HG02970 (cell line): ENCODE results near the gene PLXNA3.

Experiments
- ATAC-seq: cut with Tn5 transposase; IDR thresholded peaks from one replicate; pipeline ENCODE4 v1.9.1; 2021; ENCODE audit warnings: mild to moderate bottlenecking, moderate library complexity, moderate number of reproducible peaks; ENCODE audit not compliant: unreplicated experiment, low FRiP score

PLXNA3 gene

GRCh38 chrX:154434394-154435168 lies 23.5 kb upstream of the PLXNA3 start:
- no peak for ATAC-seq

- ATAC-seq: no peak
These were observed 22.8 kb upstream of the PLXNA3 start for GRCh38 chrX:154435171-154435733.

- ATAC-seq: peak; percentile 26
These were observed 21.6 kb upstream of the PLXNA3 start for GRCh38 chrX:154436374-154436982.

GRCh38 chrX:154436983-154437752 lies 20.9 kb upstream of the PLXNA3 start, which contains the start of gene GDI1:
Gene GDI1, plus strand, starts transcription at chrX:154437154. Its CDS starts 101 bp downstream, at chrX:154437255.
- peak; percentile 44 for ATAC-seq

GRCh38 chrX:154437971-154438893 lies 19.8 kb upstream of the PLXNA3 start:
- ATAC-seq: no peak

- ATAC-seq: no peak
These were observed 18.2 kb upstream of the PLXNA3 start for GRCh38 chrX:154439841-154440240.

GRCh38 chrX:154440623-154441357 lies 17.3 kb upstream of the PLXNA3 start:
- ATAC-seq: no peak

- no peak for ATAC-seq
These were observed 16.5 kb upstream of the PLXNA3 start for GRCh38 chrX:154441564-154441963.

GRCh38 chrX:154441984-154442707 lies 15.9 kb upstream of the PLXNA3 start:
- no peak for ATAC-seq

- no peak for ATAC-seq
These were observed 14.6 kb upstream of the PLXNA3 start for GRCh38 chrX:154443479-154443910.

GRCh38 chrX:154443992-154444754 lies 13.9 kb upstream of the PLXNA3 start, which contains the start of gene FAM50A:
Gene FAM50A, plus strand, starts transcription at chrX:154444141. Its CDS starts 95 bp downstream, at chrX:154444236.
- ATAC-seq: no peak

- no peak for ATAC-seq
These were observed 13.3 kb upstream of the PLXNA3 start for GRCh38 chrX:154444755-154445246.

- ATAC-seq: no peak
These were observed 12.3 kb upstream of the PLXNA3 start for GRCh38 chrX:154445776-154446175.

- ATAC-seq: no peak
These were observed 11.7 kb upstream of the PLXNA3 start for GRCh38 chrX:154446430-154446829.

GRCh38 chrX:154448484-154448883 lies 9.6 kb upstream of the PLXNA3 start:
- ATAC-seq: no peak

GRCh38 chrX:154449618-154450017 lies 8.5 kb upstream of the PLXNA3 start:
- ATAC-seq: no peak

GRCh38 chrX:154450312-154450711 lies 7.8 kb upstream of the PLXNA3 start:
- no peak for ATAC-seq
